GM11168 (cell line): ENCODE measurements around the gene RPTOR.
"Not testable (repeated sequence)": the region's sequence is repeated elsewhere in the genome, so short reads cannot be mapped to it uniquely, and the experiment has no call there.

Source experiments
- in situ Hi-C: fragments of 300-500 bp; cut with MboI; formaldehyde crosslinking; loops from one replicate; pipeline ENCODE4 v1.12.0; 2022; ENCODE audit warnings: low sequenced_read_pairs; ENCODE audit not compliant: unreplicated experiment

RPTOR gene

DNA sequence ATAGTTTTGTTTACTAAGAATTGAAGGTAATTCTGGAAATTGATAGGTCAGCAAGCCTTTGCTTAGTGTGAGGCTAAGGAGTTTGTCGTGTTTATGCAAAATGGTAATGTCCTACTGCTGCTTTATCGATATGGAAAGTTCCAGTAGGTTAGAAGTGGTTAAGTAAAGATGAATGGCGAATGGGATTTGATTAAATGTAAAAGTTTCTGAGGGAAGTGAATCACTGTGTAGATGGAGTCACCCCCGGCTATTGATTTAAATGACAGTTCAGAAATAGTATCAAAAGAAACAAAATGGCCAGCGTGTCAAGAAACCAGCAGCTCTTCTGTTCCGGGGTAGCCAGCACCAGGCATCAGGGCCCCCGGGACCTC, 131.4 kb downstream of the RPTOR start:
- in situ Hi-C loops = no loop called here

DNA sequence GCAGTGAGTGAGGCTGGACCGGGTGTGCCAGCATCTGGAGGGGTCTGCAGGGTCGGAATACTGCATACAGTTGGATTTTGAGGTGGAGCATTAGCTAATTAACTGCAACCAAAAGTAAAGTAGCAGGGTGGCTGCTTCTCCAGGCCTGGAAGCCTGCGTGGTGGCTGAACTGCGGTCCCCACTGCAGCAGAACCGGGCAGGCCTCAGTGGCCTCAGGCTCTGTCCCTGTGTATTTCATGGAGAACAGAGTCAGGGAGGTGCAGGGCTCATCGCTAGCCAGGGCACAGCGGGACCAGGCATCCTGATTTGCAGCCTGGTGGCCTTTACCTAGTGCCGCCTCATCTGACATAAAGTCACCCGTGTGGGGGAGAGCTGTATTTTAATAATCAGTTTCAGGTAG, 131.9 kb downstream of the RPTOR start:
- in situ Hi-C loops = no loop called here

- in situ Hi-C loops = no loop called here
Measured at GRCh38 chr17:80677214-80677756, 132.6 kb downstream of the RPTOR start.

GRCh38 chr17:80679816-80680215, 135.2 kb downstream of the RPTOR start:
- in situ Hi-C loops = no loop called here

GRCh38 chr17:80681215-80681614, 136.6 kb downstream of the RPTOR start:
- in situ Hi-C loops = no loop called here

DNA sequence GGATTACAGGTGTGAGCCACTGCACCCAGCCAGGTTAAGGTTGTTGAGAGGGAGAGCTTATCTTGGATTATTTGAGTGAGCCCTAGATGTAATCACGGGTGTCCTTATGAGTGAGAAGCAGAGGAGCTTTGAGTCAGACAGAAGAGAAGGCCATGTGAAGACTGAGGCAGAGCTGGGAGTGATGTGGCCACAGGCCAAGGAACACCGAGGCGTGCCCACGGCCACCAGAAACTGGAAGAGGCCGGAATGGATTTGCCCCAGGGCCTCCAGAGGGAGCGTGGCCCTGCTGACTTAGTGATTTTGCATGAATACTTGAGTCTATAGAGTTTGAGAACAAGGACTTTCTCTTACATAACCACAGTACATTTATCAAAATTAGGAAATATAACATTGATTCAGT, 137.7 kb downstream of the RPTOR start:
- in situ Hi-C loops = no loop called here

DNA sequence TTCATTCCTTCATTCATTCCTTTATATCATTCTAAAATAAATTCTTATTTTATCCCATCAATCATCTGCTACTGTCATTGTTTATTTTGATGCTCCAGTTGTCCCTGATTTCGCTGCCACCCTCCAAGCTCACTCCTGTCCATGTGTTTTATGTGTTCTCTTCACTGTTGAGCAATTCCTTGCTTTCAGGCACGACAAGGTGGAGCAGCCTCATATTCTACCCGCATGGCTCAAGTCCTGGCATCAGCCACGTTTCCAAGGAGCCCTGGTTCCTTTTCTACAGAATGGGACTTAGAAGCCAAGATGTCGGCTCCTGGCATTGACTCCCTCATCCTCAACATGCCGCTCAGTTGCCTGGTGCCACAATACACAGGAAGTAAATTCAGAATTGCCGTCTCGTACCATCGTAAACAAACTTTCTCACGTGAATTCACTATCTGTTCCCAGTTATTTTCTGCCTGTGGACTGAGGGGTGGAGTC, 139.0 kb downstream of the RPTOR start:
- in situ Hi-C loops = no loop called here

DNA sequence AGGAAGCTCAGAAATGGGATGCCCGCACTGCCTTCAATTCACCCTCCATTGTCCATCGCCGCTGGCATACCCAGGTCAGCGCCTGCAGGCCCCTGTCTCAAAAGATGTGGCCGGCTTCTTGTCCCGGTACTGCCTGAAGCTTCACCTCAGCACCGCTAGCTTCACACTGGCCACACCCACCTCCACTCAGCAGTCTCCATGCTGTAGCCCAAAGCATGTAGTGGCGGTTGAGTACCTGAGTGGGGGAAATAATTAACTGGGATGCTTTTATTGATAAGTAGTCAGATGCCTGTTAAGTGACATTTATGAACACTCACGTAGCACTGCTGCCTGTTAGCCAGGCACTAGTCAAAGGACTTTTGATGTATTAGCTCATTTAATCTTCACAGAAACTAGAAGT, 143.2 kb downstream of the RPTOR start:
- in situ Hi-C loops = no loop called here

GRCh38 chr17:80689129-80689619, 144.5 kb downstream of the RPTOR start:
- in situ Hi-C loops = no loop called here

DNA sequence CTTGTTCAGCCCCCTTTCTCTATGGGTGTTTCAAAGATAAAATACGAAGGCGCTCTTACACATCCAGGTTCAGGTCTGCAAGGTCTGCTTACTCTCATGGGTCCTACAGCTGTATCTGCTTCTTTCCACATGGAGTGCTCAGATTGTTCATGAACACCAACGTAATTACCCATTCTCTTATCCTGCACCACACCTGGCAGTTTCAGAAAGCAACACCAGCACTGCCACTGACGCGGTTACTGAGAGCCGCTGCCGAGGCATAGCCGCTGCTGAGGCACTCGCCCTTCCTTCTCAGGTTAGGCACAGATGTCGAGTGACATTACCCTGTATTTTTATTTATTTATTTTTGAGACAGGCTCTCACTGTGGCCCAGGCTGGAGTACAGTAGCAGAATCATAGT, 147.1 kb downstream of the RPTOR start:
- in situ Hi-C loops = no loop called here

DNA sequence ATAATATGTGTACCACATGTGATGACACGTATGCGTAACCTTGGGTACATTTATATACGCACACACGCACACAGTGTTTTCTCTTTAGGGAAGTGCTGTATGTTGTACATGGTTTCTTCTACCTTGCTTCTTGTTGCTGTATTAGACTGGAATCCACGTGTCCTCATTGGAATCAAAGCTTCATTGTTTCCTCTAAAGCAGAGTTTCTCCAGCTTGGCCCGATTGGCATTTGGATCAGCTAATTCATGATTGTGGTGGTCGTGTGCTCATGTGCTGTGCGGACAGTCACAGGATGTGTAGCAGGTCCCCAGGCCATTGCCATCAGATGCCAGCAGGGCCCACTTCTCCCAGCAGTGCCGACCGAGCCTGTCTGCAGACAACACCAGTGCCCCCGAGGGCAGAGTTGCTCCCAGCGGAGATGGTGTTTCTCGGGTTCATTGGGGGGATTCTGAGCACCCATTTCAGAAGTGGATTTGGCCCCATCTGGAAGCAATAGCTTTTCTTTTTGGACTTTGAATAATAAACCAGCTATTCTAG, 148.4 kb downstream of the RPTOR start:
- in situ Hi-C loops = no loop called here

DNA sequence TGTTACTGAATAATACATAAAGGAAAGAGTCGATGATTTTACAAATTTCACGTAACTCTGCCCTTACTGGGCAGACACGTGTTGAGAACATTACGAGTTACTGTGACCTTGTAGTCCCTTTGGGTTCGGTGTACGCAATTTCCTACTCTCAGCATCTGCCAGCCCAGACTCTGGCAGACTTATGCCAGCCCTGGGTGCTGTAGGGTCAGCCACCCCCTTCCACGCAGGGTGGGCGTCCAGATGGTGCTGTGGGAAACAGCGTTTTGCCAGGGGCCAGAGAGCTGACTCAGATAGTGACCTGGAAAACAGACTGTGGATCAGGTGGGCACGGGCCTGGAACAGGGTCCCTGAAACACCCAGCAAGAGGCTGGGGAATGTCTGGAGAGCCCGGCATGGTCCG, 148.9 kb downstream of the RPTOR start:
- in situ Hi-C loops = no loop called here

- in situ Hi-C loops = no loop called here
Measured at GRCh38 chr17:80694085-80694991, 149.7 kb downstream of the RPTOR start.

DNA sequence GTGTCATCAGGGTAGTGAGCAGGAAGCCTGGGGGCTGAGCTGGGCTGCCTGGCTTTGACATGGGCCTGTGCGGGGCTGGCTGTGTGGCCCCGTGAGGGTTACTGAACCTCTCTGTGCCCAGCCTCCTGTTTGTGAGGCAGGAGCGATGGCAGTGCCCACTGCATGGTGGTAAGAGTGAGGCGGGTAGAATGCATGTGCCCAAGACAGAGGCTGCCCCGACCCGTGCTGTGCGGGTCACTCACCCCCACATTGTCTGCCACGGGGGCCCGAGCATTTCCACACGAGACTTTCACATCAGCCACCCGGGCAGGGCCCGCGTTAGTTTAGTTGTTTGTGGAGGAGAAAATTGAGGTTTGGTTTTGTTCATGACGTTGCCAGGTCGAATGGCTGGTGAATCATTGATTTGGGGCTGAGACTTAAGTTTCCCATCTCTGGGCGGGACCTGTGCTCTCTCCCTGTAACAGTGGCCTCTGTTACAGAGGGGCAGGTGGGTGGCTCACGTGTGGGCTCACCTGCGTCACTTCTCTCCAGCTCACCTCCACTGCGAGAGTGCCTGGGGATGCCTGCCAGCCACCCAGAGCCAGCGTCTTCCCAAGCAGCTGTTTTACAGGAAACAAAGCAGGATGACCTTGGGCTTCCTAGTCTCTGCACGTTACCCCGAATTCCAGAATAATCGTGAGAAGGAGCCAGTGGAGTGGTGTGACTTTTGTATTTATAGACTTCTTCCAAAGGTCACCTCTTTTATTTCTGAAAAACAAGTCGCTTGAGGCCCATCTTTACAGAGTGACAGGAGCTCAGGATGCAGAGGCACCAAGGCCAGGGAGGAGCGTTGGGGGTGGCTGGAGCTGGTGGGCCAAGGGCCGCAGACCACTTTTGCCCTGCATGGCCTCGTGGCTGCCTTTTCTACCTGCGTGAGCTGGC, 150.6 kb downstream of the RPTOR start:
- in situ Hi-C loops = no loop called here

GRCh38 chr17:80695979-80696378, 151.3 kb downstream of the RPTOR start:
- in situ Hi-C loops = no loop called here

DNA sequence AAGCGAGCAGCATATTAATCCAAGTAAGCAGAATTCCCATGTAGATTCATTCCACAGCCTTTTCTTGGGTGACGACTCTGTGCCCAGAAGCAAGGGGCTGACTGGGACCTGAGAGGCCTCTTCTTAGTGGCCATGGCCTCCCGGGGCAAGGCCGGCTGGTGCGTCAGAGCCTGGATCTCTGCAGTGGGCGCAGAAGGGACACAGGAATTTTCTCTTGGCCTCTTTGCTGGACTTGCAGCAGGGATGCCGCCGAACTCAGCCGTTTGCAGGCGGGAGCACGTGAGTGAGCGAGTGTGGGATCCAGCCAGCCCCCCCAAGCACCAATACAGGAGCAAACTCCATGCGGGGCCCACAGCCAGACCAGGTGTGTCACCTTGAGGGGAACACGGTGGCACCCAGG, 151.8 kb downstream of the RPTOR start:
- in situ Hi-C loops = no loop called here

DNA sequence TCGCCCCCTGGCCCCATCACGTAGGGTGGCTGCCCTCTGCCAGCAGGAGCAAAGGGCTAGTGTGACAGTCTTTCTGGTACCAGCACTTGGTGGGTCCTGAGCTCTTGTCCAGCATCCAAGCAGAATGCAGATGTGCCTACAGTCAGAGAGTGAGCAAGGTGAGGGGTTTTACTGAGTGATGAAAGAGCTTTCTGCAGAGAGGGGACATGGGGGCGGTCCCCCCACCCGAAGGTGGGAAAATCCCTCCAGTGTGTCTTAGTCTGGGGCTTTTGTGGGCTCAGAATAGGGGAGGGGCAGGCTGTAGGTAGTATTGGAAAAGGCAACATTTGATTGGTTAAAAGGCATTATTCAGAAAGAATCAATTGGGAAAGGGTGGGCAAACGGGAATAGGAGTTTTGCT, 152.3 kb downstream of the RPTOR start:
- in situ Hi-C loops = no loop called here

GRCh38 chr17:80698297-80698696, 153.7 kb downstream of the RPTOR start:
- in situ Hi-C loops = no loop called here

DNA sequence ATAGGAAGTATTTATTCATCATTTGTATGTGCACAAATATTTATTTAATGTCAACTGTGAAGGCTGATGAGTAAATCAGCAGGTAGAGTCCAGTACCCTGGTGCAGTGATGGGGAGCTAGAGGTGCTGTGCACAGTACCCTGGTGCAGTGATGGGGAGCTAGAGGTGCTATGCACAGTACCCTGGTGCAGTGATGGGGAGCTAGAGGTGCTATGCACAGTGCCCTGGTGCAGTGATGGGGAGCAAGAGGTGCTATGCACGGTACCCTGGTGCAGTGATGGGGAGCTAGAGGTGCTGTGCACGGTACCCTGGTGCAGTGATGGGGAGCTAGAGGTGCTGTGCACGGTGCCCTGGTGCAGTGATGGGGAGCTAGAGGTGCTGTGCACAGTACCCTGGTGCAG, 154.6 kb downstream of the RPTOR start:
- in situ Hi-C loops = not testable (repeated sequence)

DNA sequence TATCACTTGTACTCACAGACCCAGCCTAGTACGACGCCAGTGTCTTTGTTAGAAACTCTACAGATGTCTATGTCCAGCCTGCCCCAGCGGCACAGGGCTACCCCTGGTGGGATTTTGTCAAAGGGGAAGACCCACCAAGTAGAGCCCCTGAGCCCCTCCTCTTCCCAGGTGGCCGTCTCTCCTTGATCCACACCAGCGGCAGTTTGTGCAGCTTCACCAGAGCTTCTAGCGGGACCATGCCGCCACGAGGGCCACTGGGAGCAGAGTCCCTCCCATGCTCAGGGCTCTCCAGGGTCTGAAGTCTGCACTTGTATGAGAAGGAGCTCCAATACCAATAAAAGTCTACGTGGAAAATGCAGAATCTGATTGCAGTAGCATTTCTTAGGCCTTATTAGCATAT, 157.1 kb downstream of the RPTOR start:
- in situ Hi-C loops = no loop called here
